ENCODE results near the gene RNF10.

GRCh38 chr12:120586206-120586605 lies 52.0 kb downstream of the RNF10 start:
- TF ChIP-seq CTCF (IDR thresholded peaks at IDR 0.05) (no peak), POLR2A (IDR thresholded peaks at IDR 0.05) (no peak), POLR2AphosphoS5 (IDR thresholded peaks at IDR 0.05) (no peak)

All from suprapubic skin (tissue), 4 donors.